ENCODE measurements around the gene NFATC2.

The NFATC2 gene

GRCh38 chr20:51439160-51439689 lies 103.3 kb downstream of the NFATC2 start:
- ATAC-seq, result no peak
- TF ChIP-seq ARNTL (CRISPR knock-in tag; IDR thresholded peaks at IDR 0.05; ENCODE audit: borderline replicate concordance, low read depth) (no peak), ZNF8 (CRISPR knock-in tag; IDR thresholded peaks at IDR 0.05) (no peak), RARB (CRISPR knock-in tag; IDR thresholded peaks at IDR 0.05) (no peak), BACH2 (CRISPR knock-in tag; IDR thresholded peaks at IDR 0.05; ENCODE audit: borderline replicate concordance) (no peak), ESRRG (CRISPR knock-in tag; IDR thresholded peaks at IDR 0.05) (no peak), CSRNP3 (CRISPR knock-in tag; IDR thresholded peaks at IDR 0.05) (no peak), PATZ1 (CRISPR knock-in tag; IDR thresholded peaks at IDR 0.05; ENCODE audit: borderline replicate concordance) (no peak), PPARA (CRISPR knock-in tag; IDR thresholded peaks at IDR 0.05; ENCODE audit: borderline replicate concordance) (no peak), CREB5 (CRISPR knock-in tag; IDR thresholded peaks at IDR 0.05; ENCODE audit: low read depth) (no peak), ISL1 (CRISPR knock-in tag; IDR thresholded peaks at IDR 0.05) (no peak), GLIS3 (CRISPR knock-in tag; IDR thresholded peaks at IDR 0.05) (no peak), TOX (CRISPR knock-in tag; IDR thresholded peaks at IDR 0.05; ENCODE audit: borderline replicate concordance) (no peak), TCF4 (CRISPR knock-in tag; IDR thresholded peaks at IDR 0.05; ENCODE audit: borderline replicate concordance) (no peak), OSR1 (CRISPR knock-in tag; IDR thresholded peaks at IDR 0.05) (no peak), ZFP3 (CRISPR knock-in tag; IDR thresholded peaks at IDR 0.05) (no peak), ZNF70 (CRISPR knock-in tag; IDR thresholded peaks at IDR 0.05) (no peak)

- ATAC-seq, result no peak
- TF ChIP-seq ZNF8 (CRISPR knock-in tag; IDR thresholded peaks at IDR 0.05) (no peak), ISL1 (CRISPR knock-in tag; IDR thresholded peaks at IDR 0.05) (no peak), GLIS3 (CRISPR knock-in tag; IDR thresholded peaks at IDR 0.05) (no peak), CSRNP3 (CRISPR knock-in tag; IDR thresholded peaks at IDR 0.05) (no peak), OSR1 (CRISPR knock-in tag; IDR thresholded peaks at IDR 0.05) (no peak)
- TF ChIP-seq, protein P1, sequence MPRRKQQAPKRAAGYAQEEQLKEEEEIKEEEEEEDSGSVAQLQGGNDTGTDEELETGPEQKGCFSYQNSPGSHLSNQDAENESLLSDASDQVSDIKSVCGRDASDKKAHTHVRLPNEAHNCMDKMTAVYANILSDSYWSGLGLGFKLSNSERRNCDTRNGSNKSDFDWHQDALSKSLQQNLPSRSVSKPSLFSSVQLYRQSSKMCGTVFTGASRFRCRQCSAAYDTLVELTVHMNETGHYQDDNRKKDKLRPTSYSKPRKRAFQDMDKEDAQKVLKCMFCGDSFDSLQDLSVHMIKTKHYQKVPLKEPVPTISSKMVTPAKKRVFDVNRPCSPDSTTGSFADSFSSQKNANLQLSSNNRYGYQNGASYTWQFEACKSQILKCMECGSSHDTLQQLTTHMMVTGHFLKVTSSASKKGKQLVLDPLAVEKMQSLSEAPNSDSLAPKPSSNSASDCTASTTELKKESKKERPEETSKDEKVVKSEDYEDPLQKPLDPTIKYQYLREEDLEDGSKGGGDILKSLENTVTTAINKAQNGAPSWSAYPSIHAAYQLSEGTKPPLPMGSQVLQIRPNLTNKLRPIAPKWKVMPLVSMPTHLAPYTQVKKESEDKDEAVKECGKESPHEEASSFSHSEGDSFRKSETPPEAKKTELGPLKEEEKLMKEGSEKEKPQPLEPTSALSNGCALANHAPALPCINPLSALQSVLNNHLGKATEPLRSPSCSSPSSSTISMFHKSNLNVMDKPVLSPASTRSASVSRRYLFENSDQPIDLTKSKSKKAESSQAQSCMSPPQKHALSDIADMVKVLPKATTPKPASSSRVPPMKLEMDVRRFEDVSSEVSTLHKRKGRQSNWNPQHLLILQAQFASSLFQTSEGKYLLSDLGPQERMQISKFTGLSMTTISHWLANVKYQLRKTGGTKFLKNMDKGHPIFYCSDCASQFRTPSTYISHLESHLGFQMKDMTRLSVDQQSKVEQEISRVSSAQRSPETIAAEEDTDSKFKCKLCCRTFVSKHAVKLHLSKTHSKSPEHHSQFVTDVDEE (CRISPR knock-in tag; IDR thresholded peaks at IDR 0.05), result no peak
- TF ChIP-seq, protein P2, sequence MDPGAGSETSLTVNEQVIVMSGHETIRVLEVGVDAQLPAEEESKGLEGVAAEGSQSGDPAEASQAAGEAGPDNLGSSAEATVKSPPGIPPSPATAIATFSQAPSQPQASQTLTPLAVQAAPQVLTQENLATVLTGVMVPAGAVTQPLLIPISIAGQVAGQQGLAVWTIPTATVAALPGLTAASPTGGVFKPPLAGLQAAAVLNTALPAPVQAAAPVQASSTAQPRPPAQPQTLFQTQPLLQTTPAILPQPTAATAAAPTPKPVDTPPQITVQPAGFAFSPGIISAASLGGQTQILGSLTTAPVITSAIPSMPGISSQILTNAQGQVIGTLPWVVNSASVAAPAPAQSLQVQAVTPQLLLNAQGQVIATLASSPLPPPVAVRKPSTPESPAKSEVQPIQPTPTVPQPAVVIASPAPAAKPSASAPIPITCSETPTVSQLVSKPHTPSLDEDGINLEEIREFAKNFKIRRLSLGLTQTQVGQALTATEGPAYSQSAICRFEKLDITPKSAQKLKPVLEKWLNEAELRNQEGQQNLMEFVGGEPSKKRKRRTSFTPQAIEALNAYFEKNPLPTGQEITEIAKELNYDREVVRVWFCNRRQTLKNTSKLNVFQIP (CRISPR knock-in tag; IDR thresholded peaks at IDR 0.05; ENCODE audit: borderline replicate concordance, low read depth), result no peak
Measured at GRCh38 chr20:51438136-51438535, 104.4 kb downstream of the NFATC2 start.
